Measurements from ENCODE around the gene OSCP1.
"Not testable (repeated sequence)": the region's sequence is repeated elsewhere in the genome, so short reads cannot be mapped to it uniquely, and the experiment has no call there.

DNA sequence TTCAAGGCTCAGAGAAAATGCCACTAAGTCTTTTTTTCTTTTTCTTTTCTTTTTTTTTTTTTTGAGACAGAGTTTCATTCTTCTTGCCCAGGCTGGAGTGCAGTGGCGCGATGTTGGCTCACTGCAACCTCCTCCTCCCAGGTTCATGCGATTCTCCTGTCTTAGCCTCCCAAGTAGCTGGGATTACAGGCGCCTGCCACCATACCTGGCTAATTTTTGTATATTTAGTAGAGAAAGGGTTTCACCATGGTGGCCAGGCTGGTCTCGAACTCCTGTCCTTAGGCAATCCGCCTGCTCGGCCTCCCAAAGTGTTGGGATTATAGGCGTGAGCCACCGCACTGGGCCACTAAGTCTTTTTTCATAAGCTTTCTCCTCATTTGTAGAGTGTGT, 37.1 kb upstream of the OSCP1 start:
- not testable (repeated sequence) for TF ChIP-seq POLR2AphosphoS5 (IDR thresholded peaks at IDR 0.05; ENCODE audit: low read depth, low read length); POLR2A (IDR thresholded peaks at IDR 0.05; ENCODE audit: low read depth, low read length); TAF1 (IDR thresholded peaks at IDR 0.05; ENCODE audit: borderline replicate concordance, low read depth, low read length)
